Heart left ventricle (tissue), 13 donors: ENCODE data around the gene CRCP.

Experiments
- CTCF ChIP-seq, 12 donors: fragments of 200-600 bp; sonication (generic) in 4 of 12; IDR thresholded peaks; one replicate each; pipeline versions ENCODE4 v1.5.0 to v1.8.0; 2018 to 2022; ENCODE audit warnings: antibody characterized with exemption in 12 of 12, mild to moderate bottlenecking in 5 of 12
- POLR2A ChIP-seq, 2 donors: fragments of 450-650 bp; IDR thresholded peaks; one replicate each; pipeline ENCODE4 v1.6.1; 2017; ENCODE audit warnings: antibody characterized with exemption in 2 of 2, mild to moderate bottlenecking in 2 of 2, moderate library complexity in 2 of 2
- donor health status: ischemic (EF 13 %, LVEDD 7.1; RV severe dilation, severe dysfunction).
- donor health status: DM: no; HTN: yes; CAD: no.
- donor health status: DM: no; HTN: no; CAD: no.
- donor health status: ischemic (EF 25% LVEDD 6.9; RV normal size, moderate dysfunction).
- donor health status: ischemic (EF 25% LVEDD 5.7; RV mildly dilated, moderate dysfunction).
- donor health status: ischemic (EF 35%, LVEDD 5.7; RV mildly dilated, moderate dysfunction).
- donor health status: nonischemic (EF 11% LVEDD 7.7; RV severe dilation, severe dysfunction).
- donor health status: DM: yes; HTN: yes; CAD: no.
- donor health status: PGD.
- donor health status: ischemic (EF 29% LVEDD 5.4; RV normal size, mild dysfunction).
- donor health status: nonischemic (EF 23%, LVEDD 6.1; RV moderate dilation, normal function).

- TF ChIP-seq CTCF (IDR thresholded peaks at IDR 0.05) (no peak), POLR2A (IDR thresholded peaks at IDR 0.05) (no peak)
Observed at GRCh38 chr7:66070222-66070621, 44.4 kb upstream of the CRCP start.
